SK-N-MC (cell line): Measurements from ENCODE around the gene CCNL1.
"Not testable (repeated sequence)": the region's sequence is repeated elsewhere in the genome, so short reads cannot be mapped to it uniquely, and the experiment has no call there.

ENCODE experiments used
- DNase-seq: peaks from one replicate; pipeline ENCODE4 v3.0.0-alpha.2; 2011; ENCODE audit warnings: low read depth, low spot score
- H3K27ac ChIP-seq: fragments of 200-600 bp; sonication (generic); 2 replicates; pipeline ENCODE4 v1.5.1; 2016; ENCODE audit warnings: mixed run types
- H3K36me3 ChIP-seq: fragments of 200-600 bp; sonication (generic); 2 replicates; pipeline ENCODE4 v1.6.1; 2017; ENCODE audit warnings: antibody characterized with exemption, low read length, mixed read lengths; ENCODE audit not compliant: insufficient read depth
- H3K4me3 ChIP-seq: fragments of 200-600 bp; sonication (generic); 2 replicates; pipeline ENCODE4 v1.5.1; 2016
- H3K9ac ChIP-seq: fragments of 200-600 bp; sonication (generic); 2 replicates; pipeline ENCODE4 v1.8.0; 2017; ENCODE audit warnings: mixed run types, mixed read lengths; ENCODE audit not compliant: insufficient read length
- H3K9me3 ChIP-seq: fragments of 200-600 bp; sonication (generic); 2 replicates; pipeline ENCODE4 v1.6.1; 2017; ENCODE audit warnings: low read depth, mild to moderate bottlenecking, antibody characterized with exemption, low read length, moderate library complexity, mixed read lengths
- EZH2 ChIP-seq: fragments of 200-600 bp; sonication (generic); IDR thresholded peaks from one replicate; pipeline ENCODE4 v1.6.1; 2017; ENCODE audit warnings: antibody characterized with exemption
- FOXP2 ChIP-seq: optimal IDR thresholded peaks from 2 replicates; pipeline ENCODE3; 2011; ENCODE audit warnings: mild to moderate bottlenecking, moderate library complexity; ENCODE audit not compliant: insufficient read depth; ENCODE audit errors: extremely low read length, control extremely low read depth
- POLR2AphosphoS5 ChIP-seq: IDR thresholded peaks from 2 replicates; pipeline ENCODE4 v1.6.1; 2012; ENCODE audit warnings: mild to moderate bottlenecking, low read depth, low read length, borderline replicate concordance

The CCNL1 gene

GRCh38 chr3:157159762-157160657, at the start of gene CCNL1:
Gene CCNL1, minus strand, starts transcription at chr3:157160147. Its CDS starts 53 bp downstream, at chr3:157160094.
- Histone ChIP-seq H3K27ac (peak within 1 kb of the TSS; percentile 92), H3K36me3 (peaks cover 42% of the 10 kb centered on the region), H3K9ac (peak within 1 kb of the TSS; percentile 99), H3K9me3 (no peaks in the 10 kb centered on the region), H3K4me3 (peak within 1 kb of the TSS; percentile 90)
- peak; percentile 78 for DNase-seq
- TF ChIP-seq FOXP2 (peak; percentile 96), EZH2 (no peak), POLR2AphosphoS5 (peak; percentile 100)

GRCh38 chr3:157204880-157205279, 44.9 kb upstream of the CCNL1 start:
- no peak for DNase-seq
- no peaks in the 10 kb centered on the region for H3K9me3 ChIP-seq
- H3K27ac ChIP-seq: no peak overlapping the region
- H3K9ac ChIP-seq: no peak overlapping the region
- H3K36me3 ChIP-seq: no peaks in the 10 kb centered on the region
- no peak overlapping the region for H3K4me3 ChIP-seq
- TF ChIP-seq EZH2 (no peak), FOXP2 (no peak), POLR2AphosphoS5 (no peak)

- Histone ChIP-seq H3K9me3 (no peaks in the 10 kb centered on the region), H3K27ac (no peak overlapping the region), H3K36me3 (no peaks in the 10 kb centered on the region), H3K9ac (no peak overlapping the region), H3K4me3 (no peak overlapping the region)
- TF ChIP-seq POLR2AphosphoS5 (no peak), EZH2 (no peak), FOXP2 (no peak)
- peak; percentile 51 for DNase-seq
Observed at GRCh38 chr3:157204431-157204830, 44.5 kb upstream of the CCNL1 start.

- Histone ChIP-seq H3K4me3 (no peak overlapping the region), H3K9me3 (no peaks in the 10 kb centered on the region), H3K9ac (no peak overlapping the region), H3K36me3 (no peaks in the 10 kb centered on the region), H3K27ac (no peak overlapping the region)
- no peak for TF ChIP-seq POLR2AphosphoS5
- no peak for TF ChIP-seq FOXP2
- TF ChIP-seq EZH2: no peak
- no peak for DNase-seq
Observed at GRCh38 chr3:157201648-157202278, 41.8 kb upstream of the CCNL1 start.

GRCh38 chr3:157199841-157200240, 39.9 kb upstream of the CCNL1 start:
- TF ChIP-seq POLR2AphosphoS5: no peak
- TF ChIP-seq FOXP2: no peak
- TF ChIP-seq EZH2: no peak
- H3K27ac ChIP-seq: no peak overlapping the region
- no peak for DNase-seq
- H3K36me3 ChIP-seq: no peaks in the 10 kb centered on the region
- no peak overlapping the region for H3K4me3 ChIP-seq
- H3K9me3 ChIP-seq: no peaks in the 10 kb centered on the region
- H3K9ac ChIP-seq: no peak overlapping the region

GRCh38 chr3:157195965-157196364, 36.0 kb upstream of the CCNL1 start:
- no peaks in the 10 kb centered on the region for H3K9me3 ChIP-seq
- no peak overlapping the region for H3K27ac ChIP-seq
- no peaks in the 10 kb centered on the region for H3K36me3 ChIP-seq
- no peak for DNase-seq
- no peak overlapping the region for H3K4me3 ChIP-seq
- no peak for TF ChIP-seq FOXP2
- no peak for TF ChIP-seq POLR2AphosphoS5
- no peak for TF ChIP-seq EZH2
- H3K9ac ChIP-seq: no peak overlapping the region

GRCh38 chr3:157191149-157191548, 31.2 kb upstream of the CCNL1 start:
- H3K9ac ChIP-seq, H3K9me3 ChIP-seq, DNase-seq, H3K36me3 ChIP-seq, H3K27ac ChIP-seq, H3K4me3 ChIP-seq: not testable (repeated sequence)

GRCh38 chr3:157190380-157190872, 30.5 kb upstream of the CCNL1 start:
- Histone ChIP-seq H3K9ac (no peak overlapping the region), H3K4me3 (peak overlapping the region; percentile 5; the same call in 1 of the 2 replicates), H3K27ac (peak overlapping the region; percentile 32; the same call in 1 of the 2 replicates), H3K9me3 (peaks cover 3% of the 10 kb centered on the region; the same call in 1 of the 2 replicates), H3K36me3 (no peaks in the 10 kb centered on the region)
- peak; percentile 72 for DNase-seq
- TF ChIP-seq FOXP2 (no peak), POLR2AphosphoS5 (no peak), EZH2 (no peak)
